ENCODE data around the gene DNM2.

DNA sequence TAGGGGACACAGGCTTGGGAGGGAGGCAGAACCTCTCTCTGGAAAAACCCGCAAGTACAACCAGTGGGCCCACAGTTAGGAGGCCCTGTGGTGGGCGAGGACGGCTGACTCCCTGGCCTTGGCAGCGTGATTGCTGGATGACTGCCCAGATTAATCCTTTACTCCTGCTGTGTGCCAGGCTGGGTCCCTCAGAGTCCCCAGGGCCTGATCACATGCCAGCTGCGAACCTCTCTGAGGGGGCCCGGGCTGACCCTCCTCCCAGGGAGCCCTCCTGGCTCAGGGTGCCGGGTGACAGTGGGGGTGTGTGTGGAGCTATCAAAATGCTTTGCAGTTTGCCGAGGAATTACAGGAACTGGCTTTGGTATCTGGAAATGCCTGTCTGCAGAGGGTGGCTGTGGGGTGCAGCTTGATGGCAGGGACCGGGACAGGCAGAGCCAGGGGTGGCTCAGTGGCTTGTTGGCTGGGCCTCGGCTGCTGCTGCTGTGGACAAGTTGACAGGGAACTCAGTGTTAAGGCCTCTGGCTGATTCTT, 48.9 kb downstream of the DNM2 start:
- TF ChIP-seq, protein P1, sequence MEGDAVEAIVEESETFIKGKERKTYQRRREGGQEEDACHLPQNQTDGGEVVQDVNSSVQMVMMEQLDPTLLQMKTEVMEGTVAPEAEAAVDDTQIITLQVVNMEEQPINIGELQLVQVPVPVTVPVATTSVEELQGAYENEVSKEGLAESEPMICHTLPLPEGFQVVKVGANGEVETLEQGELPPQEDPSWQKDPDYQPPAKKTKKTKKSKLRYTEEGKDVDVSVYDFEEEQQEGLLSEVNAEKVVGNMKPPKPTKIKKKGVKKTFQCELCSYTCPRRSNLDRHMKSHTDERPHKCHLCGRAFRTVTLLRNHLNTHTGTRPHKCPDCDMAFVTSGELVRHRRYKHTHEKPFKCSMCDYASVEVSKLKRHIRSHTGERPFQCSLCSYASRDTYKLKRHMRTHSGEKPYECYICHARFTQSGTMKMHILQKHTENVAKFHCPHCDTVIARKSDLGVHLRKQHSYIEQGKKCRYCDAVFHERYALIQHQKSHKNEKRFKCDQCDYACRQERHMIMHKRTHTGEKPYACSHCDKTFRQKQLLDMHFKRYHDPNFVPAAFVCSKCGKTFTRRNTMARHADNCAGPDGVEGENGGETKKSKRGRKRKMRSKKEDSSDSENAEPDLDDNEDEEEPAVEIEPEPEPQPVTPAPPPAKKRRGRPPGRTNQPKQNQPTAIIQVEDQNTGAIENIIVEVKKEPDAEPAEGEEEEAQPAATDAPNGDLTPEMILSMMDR (IDR thresholded peaks at IDR 0.05; ENCODE audit: insufficient read depth, low read depth, low read length) = no peak
- TF ChIP-seq EZH2 (IDR thresholded peaks at IDR 0.05; ENCODE audit: insufficient read depth, low read length) = no peak

All from astrocyte (in vitro differentiated cells and primary cell).